ENCODE results near the gene ZNF107.

ZNF107 gene

DNA sequence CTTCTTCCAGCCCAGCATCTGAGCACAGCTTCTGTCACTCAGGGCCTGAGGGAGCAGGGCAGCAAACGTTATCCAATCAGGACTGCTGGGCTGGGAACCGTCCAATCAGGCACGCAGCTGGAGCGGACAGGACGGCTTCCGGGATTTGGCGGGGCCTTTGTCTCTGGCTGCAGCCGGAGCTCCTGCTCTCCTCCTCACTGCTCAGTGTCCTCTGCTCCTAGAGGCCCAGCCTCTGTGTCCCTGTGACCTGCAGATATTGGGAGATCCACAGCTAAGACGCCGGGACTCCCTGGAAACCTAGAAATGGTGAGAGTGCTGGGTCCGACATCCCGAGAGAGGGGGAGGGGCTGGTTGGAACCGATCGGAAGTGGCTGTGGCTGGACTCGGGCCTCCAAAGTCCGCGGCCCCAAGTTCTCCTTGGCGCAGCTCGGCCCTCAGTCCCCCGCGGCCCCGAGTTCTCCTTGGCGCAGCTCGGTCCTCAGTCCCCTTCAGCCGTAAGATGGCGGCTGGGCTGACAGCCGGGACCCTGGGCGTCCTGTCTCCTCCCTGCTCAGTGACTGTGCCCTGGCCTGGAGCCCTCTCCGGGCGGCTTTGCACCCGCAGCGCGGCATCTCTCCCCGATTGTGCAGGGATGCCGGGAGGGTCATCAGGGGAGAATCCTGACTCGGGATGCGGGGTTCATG lies at the start of gene ZNF107:
ZNF107 (plus strand) TSS at position 154 of the 683 bp plus-strand sequence; CDS start at position 304, 150 bp downstream.
- DNase-seq: peak; percentile 68 to 86 (median 80)

DNA sequence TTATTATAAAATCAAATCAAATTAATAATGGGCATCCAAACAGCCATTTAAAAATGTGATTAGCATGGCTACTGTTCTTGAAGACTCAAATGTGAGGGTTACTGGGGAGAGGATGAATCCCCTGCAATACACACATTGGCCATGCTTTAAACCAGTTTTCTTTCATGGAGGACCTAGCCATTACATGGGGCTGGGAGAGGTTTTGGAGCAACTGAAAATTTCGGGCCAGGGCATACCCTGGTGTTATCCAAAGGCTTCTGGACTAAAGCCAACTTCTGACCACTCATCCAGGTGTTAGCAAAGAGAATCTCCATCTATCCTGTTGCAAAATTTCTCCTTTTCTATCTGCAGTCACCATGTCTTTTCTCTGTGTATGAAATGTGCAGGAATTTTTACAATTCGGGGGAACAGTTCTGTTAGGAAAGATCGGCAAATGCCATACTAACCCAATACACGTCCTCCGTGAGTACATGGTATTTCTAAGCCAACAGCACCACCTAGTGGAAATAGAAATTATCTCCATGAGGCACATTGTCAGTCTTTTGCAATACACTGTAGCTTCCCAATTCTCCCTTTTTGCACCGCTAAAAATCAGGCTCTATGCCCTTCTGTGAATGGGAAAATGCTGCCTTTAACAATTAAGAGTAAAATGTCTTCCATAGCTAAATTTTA lies 47.0 kb upstream of the ZNF107 start:
- DNase-seq: peak in 2 of 6 experiments; percentile 44 to 58

DNA sequence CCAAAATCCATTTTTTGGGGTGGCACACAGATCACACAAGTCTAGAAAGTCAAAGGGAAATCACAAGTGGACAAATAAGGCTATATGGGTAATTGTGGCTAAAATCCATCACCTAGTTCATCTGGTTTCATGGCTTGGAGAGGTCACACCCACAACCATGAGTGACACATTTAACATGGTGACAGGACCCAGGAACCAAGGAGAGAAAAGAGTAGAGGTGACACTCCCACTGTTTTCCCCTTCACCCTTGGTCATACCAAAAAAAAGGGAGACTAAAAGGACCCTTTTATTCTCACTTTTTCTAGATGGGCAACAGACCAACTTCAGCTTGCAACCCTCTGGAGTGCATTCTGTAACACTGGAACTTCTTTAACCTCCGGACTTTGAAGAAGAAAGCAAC lies 46.2 kb upstream of the ZNF107 start:
- DNase-seq: no peak

DNA sequence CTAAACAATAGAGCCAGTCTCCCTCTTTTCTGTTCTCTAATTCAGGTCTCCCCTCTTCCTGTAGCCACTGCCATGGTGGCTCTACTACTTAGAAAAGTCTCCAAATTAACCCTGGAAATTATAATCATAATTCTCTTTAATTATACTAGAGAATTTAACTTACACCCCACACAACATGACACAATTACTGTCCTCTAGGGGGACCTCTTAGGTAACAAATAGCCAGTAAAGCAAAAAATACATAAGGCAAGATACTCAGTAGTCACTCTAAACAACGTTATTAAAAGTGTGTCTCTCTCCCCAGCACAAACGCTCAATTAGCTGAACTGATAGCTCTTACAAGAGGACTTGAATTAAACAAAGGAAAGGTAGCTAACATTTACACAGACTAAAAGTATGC lies 44.3 kb upstream of the ZNF107 start:
- DNase-seq: no peak

DNA sequence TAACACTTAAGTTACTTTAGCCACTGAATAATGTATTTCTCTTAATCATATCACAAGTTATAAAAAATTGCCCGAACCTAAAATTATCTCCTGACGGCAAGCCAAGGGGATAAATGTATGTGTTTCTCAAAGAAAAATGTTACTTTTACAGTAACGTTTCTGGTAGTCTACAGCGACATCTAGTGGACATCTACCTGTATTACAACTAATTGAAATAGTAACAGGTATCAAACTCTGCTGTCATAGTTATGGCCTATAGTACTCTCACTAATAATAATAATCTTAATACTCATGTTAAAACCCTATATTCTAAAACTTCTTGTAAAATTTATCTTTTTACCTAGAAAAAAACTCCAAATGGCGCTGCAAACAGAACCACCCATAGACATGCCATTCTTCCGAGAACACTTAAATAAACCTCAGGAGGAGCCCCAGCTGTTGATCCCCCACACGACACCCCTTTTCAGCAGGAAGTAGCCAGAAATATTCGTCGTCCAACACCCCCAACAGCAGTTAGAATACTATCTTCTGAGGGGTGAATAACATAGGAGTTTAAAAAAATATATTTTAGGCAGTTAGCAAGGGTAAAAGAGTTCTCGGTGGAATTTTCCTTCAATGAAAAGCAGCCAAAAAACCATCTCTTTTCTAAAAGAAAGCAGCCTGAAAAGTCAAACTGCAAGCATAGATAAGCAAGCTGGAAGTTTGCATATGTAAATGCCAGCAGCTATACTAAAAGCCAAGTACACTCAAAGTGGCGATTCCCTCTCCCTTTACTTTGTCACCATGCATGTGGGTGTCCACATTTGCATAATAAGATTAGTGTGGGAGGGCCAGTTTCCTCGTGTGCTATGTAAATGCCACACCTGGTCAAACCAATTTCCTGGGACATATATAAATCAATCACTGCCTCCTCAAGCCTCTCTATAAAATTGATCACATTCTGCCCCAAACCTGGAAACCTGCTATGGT lies 40.5 kb upstream of the ZNF107 start:
- DNase-seq: peak in 3 of 6 experiments; percentile 16 to 54 (median 40)

DNA sequence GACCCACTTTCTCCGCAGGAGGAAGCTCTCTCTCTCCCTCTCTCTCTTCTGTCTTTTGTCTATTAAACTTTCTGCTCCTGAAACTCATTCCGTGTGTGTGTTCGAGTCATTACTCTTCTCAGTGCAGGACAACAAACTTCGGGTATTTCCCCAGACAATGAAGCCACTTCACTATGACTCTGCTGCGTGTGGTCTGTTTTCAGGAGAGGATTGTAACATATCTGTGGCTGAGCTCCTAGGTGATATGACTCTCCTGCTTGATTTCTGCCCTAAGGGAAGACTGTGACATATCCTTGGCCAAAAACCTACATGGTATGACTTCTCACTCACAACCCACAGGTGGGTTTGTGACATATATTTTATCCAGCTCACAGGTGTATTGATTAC lies 39.9 kb upstream of the ZNF107 start:
- DNase-seq: no peak

DNA sequence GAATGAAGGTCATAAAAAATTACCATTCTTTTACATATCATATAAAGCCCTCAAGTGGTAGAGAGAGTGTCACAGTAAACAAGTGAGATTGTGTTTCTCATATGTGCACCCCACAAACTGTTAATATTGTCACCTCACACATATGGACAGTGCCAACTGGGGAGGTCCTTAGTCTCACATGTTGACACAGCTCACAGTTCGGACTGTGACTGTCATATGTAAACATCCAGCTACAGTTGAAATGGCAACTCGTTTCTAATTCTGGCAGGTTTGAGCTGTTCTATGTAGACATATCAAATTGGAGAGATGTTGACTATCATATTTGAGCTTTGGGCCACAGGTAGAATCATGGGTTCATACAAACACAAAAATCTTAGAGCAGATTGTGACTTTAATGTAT lies 39.4 kb upstream of the ZNF107 start:
- DNase-seq: no peak

DNA sequence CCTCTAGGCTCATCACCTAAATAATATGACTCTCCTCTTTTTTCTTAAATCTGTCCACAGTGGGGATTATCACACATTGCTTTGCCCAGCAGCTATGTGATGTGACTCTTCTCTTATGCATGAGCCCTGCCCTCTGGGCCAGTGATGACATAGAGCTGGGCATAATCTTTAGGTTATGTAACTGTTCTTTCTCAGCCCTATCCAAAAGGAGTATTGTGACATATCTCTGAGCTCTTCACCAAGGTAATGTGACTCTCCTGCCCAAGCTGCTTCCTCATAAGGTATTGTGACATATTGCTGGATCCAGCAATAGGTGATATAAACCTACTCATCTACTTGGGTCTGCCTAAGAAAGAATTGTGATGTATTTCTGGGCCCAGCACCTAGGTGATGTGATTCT lies 37.7 kb upstream of the ZNF107 start:
- DNase-seq: no peak

DNA sequence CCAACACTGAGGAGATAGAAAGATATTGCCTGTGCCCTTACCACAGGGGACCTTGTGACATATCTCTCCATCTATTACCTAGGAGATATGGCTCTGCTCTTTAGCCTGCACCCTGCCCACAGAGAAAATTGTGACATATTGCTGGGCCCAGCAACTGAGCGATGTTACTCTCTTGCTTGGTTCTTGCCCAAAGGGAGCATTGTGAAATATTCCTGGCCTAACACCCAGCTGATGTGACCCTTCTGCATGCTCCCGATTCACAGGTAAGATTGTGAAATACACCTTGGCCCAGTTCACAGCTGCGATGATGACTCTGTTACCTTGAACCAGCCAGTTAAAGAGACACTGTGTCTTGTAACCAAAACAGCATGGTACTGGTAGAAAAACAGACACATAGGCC lies 37.2 kb upstream of the ZNF107 start:
- no peak for DNase-seq

DNA sequence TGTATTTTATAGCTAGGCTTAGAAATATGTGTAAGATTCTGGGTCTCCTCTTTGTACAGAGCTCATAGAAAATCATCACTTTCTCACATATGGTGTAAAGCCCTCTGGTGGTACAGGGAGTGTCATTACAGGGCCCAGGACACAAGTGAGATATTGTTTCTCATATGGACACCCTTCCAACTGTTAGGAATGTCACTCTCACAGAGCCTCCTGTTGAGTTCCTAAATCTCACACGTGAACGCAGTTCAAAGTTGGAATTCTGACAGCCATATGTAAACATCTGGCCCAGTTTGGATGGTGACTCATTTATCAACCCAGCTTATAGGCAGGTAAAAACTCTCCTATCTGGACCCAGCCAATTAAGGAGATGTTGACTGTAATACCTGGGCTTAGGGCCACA lies 35.4 kb upstream of the ZNF107 start:
- DNase-seq: peak in 1 of 6 experiments; percentile 12

DNA sequence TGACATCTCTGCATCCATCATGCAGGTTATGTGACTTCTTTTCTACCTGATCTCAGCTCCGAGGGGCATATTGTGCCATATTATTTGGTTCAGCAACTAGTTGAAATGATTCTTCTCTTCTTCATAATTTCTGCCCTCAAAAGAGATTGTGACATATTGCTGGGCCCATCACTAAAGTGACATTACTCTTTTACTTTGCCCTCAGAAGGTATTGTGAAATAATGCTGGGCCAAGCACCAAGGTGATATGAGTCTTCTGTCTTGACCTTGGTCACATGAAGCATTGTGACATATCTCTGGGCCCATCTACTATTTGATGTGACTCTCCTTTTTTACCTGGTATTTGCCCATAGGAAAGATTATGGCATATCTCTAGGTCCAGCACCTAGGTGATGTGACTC lies 33.9 kb upstream of the ZNF107 start:
- no peak for DNase-seq

DNA sequence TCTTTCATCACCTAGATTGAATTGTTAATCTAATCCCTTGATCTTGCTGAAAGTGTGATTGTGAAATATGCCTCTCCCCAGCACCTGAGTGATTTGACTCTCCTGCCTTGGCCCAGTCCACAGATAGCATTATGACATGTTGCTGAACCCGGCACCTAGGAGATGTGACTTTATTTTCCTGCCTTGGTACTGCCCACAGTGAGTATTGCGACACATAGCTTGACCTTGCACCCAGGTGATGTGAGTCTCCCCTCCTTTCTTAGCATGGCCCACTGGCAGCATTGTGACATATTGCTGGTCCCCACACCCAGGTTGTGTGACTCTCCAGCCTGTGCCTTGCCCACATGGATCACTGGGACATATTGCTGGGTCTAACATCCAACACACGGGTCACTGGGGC lies 32.5 kb upstream of the ZNF107 start:
- DNase-seq: no peak

DNA sequence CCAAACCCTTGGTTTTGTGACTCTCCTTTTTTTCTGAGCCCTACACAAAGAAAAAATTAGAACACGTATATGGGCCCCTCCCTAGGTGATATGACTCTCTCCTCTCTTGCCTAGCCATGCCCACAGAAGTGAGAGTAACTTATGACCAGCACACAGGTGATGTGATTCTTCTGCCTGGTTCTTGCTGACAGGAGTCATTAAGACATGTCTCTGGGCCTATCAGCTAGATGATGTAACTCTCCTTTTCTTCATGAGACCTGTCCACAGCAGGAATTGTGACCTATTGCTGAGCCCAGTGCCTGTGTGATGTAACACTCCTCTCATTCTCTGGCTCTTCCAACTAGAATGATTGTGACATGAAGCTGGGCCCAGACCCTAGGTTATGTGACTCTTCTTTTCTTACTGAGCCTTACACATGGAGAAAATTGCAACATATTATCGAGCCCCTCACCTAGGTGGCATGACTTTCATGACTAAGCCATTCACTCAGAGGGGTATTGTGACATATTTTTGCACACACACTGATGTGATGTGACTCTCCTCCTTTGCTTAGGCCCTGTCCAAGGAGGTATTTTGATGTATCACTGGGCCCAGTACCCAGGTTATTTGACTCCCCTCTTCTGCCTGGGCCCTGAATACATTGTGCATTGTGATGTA lies 31.4 kb upstream of the ZNF107 start:
- DNase-seq: no peak

DNA sequence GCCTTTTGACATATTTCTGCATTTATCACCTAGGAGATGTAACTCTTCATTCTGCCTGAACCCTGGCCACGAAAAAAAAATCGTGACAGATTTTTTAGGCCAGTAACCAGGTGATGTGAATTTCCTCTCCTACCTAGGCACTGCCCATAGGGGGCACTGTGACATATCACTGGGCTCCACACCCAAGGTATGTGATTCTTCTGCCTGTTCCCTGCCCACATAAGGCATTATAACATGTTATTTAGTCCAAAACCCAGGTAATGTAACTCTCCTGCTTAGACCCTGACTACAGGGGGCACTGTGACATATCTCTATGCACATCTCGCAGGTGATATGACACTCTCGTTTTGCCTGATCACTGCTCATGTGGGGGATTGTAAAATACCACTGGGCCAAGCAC lies 29.5 kb upstream of the ZNF107 start:
- DNase-seq: no peak

DNA sequence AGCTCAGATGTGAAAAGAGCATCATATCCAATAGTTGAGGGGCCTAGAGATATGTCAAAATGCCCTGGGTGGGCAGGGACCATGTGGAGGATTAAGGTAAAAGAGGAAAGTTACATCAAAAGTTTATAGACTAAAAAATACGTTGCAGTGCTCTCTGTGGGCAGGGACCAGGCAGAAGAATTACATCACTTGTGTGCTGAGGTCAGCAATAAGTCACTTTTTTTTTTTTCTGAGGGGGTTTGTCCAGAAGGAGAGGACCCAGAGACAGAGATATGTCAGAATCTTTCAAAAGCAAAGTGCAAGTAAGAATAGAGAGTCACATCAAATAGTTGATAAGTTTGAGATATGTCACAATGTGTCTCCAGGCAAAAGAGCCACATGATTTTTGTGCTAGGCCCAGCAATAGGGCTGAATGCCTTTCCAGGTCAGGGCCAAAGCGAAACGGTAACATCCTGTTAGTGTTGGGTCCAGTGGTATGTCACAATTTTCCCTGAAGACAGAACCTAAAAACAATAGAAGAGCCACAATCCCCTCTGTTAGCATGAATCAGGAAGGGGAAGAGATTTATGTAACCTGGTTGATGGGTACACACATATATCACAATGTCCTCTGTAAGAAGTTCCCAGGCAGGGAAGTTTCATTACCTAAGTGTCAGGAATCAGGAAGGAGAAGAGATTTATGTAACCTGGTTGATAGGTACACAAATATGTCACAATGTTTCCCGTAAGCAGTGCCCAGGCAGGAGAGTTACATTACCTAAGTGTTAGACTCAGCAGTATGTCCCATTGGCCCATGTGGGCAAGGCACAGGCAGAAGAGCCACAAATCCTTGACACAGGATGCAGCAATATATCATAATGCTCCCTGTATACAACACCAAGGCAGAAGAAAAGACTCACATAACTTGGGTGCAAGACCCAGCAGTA lies 28.1 kb upstream of the ZNF107 start:
- DNase-seq: no peak

DNA sequence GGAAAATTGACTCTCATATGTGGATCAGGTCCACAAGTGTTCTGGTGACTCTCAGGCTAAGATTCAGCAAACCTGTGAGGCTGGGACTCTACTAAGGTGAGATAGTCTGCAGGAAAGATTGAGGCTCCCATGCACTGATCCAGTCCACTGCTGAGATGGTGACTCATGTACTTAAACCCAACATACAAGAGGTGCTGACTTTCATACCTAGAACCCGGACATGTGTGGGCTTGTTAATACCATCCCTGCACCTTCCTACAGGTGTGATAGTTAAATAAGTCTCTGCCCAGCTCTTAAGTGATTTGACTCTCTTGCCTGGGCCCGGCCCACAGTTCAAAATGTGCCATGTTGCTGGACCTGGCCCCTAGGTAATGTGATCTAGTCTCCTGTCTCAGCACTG lies 27.1 kb upstream of the ZNF107 start:
- no peak for DNase-seq

DNA sequence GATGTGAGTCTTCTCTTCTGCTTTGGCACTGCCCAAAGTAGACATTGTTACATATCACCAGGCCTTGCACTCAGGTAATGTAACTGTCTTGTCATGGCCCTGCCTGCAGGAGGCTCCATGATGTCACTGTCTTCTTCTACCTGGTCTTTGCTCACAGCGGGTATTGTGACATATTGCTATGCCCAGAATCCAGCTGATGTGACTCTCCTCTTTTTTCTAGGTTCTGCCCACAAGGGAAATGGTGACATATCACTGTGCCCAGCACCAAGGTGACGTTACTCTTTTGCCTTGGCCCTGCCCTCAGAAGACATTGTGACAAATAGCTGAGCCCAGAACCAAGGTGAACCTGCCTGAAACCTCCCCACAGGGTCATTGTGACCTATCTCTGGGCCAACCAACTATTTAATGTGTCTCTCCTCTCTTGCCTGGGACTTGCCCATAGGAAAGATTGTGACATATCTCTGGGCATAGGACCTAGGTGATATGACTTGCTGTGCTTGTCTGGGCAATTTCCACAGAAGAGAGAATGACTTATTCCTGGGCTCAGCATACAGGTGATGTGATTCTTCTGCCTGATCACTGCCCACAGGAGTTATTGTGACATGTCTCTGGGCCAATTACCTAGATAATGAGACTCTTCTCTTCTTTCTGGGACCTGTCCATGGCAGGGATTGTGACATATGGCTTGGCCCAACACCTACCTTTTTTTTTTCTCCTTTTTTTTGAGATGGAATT lies 26.5 kb upstream of the ZNF107 start:
- DNase-seq: no peak

DNA sequence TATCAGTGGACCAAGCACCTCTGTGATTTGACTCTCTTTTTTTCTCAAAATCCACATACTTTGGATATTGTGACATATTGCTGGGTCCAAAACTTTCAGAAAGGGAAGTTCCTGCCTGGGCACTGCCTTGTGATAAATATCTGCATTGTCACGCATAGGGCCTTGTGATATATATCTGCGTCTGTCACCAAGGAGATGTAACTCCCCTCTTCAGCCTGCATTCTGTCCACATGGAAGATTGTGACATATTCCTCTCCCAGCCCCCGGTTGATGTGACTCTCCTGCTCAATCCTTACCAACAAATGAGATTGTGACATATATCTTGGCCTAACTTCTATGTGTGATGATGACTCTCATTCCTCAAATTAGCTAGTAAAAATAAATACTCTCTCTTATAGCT lies 25.4 kb upstream of the ZNF107 start:
- no peak for DNase-seq

DNA sequence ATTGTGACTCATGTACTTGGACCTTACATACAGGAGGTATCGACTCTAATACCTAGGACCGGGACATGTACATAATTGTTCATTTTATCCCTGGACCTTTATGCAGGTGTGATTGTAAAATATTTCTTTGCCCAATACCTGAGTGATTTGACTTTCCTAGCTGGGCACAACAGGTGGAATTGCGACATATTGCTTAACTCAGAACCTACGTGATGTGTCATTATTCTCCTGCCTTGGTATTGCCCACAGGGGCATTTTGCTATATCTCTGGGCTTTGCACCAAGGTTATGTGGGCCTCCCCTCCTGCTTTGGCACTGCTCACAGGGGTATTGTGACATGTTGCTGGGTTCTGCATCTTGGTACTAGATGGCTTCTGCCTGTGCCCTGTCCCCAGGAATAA lies 23.9 kb upstream of the ZNF107 start:
- DNase-seq: no peak

DNA sequence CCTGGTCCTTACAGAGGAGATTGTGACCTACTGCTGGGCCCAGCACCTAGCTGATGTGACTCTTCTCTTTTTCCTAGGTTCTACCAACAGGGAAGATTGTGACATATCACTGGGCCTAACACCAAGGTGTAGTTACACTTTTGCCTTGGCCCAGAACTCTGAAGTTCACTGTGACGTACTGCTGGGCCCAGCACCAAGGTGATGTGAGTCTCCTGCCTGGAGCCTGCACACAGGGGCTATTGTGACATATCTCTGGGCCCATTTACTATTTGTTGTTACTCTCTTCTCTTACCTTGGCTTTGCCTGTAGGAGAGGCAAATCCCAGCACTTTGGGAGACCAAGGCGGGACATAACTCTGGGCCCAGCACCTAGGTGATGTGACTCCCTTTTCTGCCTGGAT lies 23.1 kb upstream of the ZNF107 start:
- no peak for DNase-seq

DNA sequence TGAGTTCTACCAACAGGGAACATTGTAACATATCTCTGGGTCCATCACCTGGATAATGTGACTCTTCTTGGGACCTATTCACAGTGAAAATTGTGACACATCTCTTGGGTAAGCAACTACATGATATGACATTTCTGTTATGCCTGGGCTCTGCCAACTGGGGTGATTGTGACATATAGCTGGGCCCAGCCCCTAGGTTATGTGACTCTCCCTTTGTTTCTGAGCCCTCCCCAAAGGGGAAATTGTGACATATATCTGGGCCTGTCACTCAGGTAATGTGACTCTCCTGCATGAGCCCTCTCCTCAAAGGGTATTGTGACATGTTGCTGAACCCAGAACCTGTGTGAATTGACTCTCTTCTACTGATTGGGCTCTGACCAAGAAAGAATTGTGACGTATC lies 22.4 kb upstream of the ZNF107 start:
- DNase-seq: no peak
